SHP77 (cell line): ENCODE measurements around the gene NEFH.
"Not testable (repeated sequence)": the region's sequence is repeated elsewhere in the genome, so short reads cannot be mapped to it uniquely, and the experiment has no call there.

Experiments
- DNase-seq, 2 experiments: peaks; one replicate each; lab custom pipeline; 2025; lab: John Stamatoyannopoulos, UW

The NEFH gene

GRCh38 chr22:29461263-29461662 lies 18.8 kb upstream of the NEFH start:
- DNase-seq = no peak

DNA sequence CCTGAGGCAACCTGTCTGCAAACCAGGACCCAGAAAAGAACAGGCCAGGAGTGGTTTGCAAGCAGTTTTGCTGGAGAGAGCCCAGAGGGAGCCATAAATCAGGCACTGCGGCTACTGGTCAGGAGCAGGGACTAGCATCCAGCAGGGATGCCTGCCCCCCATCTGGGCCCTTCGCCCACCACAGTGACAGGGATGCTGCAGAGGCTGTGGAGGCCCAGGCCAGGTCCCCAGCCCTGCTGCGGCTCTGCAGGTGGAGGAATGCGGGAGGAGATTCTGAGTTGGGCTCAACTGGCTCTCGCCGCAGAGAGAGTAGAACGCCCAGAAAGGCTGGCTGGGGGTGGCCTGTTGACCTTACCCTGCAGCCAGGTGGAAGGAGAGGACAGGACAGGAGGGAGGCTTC lies 16.4 kb upstream of the NEFH start:
- no peak for DNase-seq

DNA sequence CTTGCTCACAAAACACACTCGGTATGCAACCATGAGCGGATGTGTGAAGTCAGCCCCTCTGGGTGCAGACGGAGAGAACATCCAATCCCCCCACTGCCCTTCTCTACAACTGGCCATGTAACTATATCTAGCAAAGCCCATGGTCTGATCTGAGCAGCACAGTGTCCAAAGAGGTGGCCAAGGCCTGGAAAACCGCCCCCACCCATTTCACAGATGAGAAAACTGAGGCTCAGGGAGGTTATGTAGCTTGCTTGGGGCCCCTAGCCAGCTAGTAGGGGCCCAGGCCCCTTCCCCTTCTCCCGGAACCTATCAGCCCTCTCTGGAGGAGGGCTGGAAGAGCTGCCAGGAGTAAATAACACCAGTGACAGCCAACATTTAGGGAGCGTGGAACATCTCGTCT lies 15.4 kb upstream of the NEFH start:
- DNase-seq = no peak

- no peak for DNase-seq
These were observed 10.3 kb upstream of the NEFH start for GRCh38 chr22:29469755-29470154.

DNA sequence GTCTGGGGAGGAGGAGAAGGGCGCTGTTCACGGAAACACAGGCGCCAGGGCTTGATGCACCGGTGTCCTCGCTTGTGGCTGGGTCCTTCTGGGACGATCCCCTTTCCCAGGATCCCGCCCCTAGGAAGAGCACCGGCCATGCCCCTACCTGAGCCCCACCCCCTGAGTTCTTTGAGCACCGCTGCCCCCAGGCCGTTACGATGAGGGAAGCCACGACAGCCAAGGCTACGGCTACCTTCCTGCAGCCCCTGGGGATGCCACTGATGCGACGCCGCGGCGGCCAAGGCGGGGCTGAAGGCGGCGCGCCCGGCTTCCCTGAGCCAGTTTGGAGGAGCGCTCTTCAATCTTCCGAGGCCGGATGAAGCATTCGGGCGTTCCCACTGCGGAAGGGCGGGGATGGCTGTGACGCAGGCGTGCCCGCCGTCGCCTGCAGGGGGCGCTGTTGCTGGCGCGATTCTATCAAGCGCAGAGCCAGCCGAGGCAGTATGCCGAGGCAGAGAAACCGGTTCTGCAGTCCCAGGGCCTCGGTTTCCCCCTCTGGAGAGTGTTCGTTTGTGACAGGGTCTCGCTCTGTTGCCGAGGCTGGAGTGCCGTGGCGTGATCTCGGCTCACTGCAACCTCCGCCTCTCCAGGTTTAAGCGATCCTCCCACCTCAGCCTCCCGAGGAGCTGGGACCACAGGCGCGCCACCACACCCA lies 9.7 kb upstream of the NEFH start:
- DNase-seq = peak; percentile 9 to 26

DNA sequence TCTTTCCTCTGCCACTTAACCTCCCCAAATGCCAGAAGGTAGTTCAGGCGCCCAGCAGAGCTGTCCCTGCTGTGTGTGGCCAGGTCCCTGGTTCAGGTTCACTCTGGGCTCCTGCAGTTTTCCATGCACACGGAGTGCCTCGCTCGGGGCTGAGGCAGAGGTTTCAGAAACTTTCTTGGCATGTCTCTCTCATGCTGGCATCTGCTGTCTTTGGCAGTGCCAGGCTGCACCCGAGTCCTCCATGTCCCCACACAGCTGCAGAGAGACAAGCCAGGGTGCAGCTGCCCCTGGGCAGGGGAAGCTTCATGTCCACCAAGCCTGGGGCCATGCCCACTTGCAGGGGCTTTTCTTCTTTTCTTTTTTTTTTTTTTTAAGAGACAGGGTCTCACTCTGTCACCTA lies 7.0 kb upstream of the NEFH start:
- no peak for DNase-seq

- no peak for DNase-seq
These were observed 4.5 kb upstream of the NEFH start for GRCh38 chr22:29475550-29475949.

GRCh38 chr22:29476116-29476515 lies 3.9 kb upstream of the NEFH start:
- no peak for DNase-seq

- DNase-seq = peak; percentile 44 to 54
These were observed 2.2 kb upstream of the NEFH start for GRCh38 chr22:29477723-29478318.

GRCh38 chr22:29478326-29479276 lies 1.4 kb upstream of the NEFH start:
- no peak for DNase-seq

DNA sequence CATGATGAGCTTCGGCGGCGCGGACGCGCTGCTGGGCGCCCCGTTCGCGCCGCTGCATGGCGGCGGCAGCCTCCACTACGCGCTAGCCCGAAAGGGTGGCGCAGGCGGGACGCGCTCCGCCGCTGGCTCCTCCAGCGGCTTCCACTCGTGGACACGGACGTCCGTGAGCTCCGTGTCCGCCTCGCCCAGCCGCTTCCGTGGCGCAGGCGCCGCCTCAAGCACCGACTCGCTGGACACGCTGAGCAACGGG lies 169 bp downstream of the NEFH start:
- DNase-seq = no peak

GRCh38 chr22:29480512-29481264 lies 670 bp downstream of the NEFH start:
- no peak for DNase-seq

DNA sequence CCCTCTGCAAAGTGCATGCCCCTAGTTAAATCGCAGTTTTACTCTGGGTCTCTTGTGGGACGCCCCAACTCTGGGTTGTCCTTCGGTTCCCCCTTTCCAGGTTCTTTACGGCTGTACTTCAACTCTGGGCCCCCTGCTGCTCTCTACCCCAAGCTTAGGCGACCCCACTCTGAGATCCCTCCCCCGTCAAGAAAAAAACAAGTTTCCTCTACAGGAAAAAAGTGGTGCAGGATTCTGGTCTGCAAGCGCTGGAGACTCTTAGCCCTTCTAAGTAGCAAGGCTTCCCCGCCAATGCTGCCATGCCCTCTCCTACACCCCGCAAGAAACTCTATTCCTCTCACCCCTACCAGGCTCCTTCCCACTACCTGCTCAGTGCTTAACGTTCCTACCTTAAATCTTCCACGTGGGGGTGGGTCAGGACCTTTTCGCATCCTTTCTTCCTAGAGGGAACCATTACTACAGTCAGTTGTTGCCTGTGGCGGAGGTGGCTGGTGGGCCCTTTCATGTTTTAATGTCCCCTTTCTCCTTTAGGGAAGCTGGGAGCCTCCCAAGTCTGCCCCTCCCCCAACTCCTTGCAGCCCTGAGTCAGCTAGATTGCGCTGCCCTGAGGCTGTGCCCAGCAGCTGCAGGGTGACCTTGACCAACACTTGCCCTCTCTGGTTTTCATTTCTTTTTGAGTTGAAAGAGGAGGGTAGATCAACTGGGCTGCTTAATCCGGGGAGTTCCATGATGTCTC lies 1.4 kb downstream of the NEFH start:
- DNase-seq = no peak

DNA sequence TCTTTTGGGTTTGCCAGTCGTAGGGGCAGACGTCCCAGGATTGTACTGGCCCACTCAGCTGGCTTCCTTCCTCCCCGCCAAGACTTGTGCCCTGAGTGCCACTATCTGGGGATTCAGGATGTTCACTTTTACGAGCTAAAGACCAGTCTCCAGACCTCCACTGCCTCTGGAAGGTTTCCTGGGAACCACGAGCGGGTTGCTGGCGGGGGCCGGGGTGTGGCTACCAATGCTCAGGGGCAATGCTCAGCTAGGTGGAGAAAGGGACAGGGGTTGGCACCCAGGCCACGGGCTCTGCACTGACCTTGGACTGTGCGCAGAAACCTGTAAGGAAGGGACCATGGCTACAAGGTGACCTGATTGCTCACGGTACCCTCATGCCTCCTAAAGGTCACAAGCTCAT lies 2.2 kb downstream of the NEFH start:
- no peak for DNase-seq

DNA sequence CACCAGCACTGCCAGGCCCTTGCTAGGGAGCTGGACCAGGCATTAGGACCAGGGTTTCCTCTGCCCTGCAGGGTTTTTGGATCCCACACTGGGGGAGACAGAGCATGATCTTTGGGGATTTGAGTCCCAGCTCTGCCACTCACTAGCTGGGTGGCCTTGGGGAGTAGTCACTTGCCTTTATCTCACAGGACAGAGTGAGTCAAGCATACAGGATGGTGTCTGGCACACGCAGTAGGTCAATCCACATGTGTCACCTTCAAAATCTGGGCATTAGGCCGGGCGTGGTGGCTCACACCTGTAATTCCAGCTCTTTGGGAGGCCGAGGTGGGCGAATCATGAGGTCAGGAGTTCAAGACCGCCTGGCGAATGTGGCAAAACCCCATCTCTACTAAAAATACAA lies 2.7 kb downstream of the NEFH start:
- no peak for DNase-seq

GRCh38 chr22:29483254-29483653 lies 3.2 kb downstream of the NEFH start:
- DNase-seq = no peak

- DNase-seq = no peak
These were observed 4.6 kb downstream of the NEFH start for GRCh38 chr22:29484642-29485041.

- DNase-seq = no peak
These were observed 5.4 kb downstream of the NEFH start for GRCh38 chr22:29485448-29485847.

DNA sequence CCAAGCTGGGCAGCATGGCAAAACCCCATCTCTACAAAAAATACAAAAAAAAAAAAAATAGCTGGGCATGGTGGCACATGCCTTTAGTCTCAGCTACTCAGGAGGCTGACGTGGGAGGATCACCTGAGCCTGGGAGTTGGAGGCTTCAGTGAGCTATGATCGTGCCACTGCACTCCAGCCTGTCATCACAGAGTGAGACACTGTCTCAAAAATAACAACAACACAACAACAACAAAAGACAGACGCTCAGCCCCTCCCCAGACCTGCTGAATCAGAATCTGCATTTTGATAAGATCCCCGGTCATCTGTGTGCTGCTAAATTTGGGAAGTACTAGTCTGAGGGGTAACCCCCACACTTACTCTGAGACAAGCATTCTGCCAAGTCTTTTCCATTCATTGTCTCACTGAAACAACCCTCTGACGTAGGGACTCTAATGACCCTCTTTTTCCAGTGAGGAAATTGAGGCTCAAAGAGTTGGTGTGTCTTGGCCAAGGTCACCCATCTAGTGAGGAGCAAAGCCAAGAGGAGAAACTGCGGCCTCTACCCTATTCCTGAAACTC lies 7.5 kb downstream of the NEFH start:
- DNase-seq = no peak

DNA sequence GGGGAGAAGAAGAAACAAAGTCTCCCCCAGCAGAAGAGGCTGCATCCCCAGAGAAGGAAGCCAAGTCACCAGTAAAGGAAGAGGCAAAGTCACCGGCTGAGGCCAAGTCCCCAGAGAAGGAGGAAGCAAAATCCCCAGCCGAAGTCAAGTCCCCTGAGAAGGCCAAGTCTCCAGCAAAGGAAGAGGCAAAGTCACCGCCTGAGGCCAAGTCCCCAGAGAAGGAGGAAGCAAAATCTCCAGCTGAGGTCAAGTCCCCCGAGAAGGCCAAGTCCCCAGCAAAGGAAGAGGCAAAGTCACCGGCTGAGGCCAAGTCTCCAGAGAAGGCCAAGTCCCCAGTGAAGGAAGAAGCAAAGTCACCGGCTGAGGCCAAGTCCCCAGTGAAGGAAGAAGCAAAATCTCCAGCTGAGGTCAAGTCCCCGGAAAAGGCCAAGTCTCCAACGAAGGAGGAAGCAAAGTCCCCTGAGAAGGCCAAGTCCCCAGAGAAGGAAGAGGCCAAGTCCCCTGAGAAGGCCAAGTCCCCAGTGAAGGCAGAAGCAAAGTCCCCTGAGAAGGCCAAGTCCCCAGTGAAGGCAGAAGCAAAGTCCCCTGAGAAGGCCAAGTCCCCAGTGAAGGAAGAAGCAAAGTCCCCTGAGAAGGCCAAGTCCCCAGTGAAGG lies 9.2 kb downstream of the NEFH start:
- not testable (repeated sequence) for DNase-seq

- no peak for DNase-seq
These were observed 11.0 kb downstream of the NEFH start for GRCh38 chr22:29491012-29491411.
